Measurements from ENCODE around the gene PRPF40A.
"Not testable (repeated sequence)": the region's sequence is repeated elsewhere in the genome, so short reads cannot be mapped to it uniquely, and the experiment has no call there.

DNA sequence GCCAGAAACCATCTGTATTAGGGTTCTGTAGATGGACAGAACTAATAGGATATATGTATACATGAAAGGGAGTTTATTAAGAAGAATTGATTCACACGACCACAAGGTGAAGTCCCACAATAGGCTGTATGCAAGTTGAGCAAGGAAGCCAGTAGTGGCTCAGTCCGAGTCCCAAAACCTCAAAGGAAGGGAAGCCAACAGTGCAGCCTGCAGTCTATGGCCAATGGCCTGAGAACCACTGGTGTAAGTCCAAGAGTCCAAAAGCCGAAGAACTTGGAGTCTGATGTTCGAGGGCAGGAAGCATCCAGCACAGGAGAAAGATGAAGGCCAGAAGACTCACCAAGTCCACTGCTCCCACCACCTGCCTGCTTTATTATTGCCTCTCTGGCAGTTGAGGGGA lies 45.9 kb upstream of the PRPF40A start:
- not testable (repeated sequence) for TF ChIP-seq OSR1 (CRISPR knock-in tag; IDR thresholded peaks at IDR 0.05); BACH2 (CRISPR knock-in tag; IDR thresholded peaks at IDR 0.05; ENCODE audit: borderline replicate concordance); GLIS3 (CRISPR knock-in tag; IDR thresholded peaks at IDR 0.05); PATZ1 (CRISPR knock-in tag; IDR thresholded peaks at IDR 0.05; ENCODE audit: borderline replicate concordance); ZC3H10 (CRISPR knock-in tag; IDR thresholded peaks at IDR 0.05); ARNTL (CRISPR knock-in tag; IDR thresholded peaks at IDR 0.05; ENCODE audit: borderline replicate concordance, low read depth); SNAI2 (CRISPR knock-in tag; IDR thresholded peaks at IDR 0.05)
